A549 (cell line): Measurements from ENCODE around the gene TJP3.

Experiments
- CTCF ChIP-seq: fragments of >200 bp; sonication (Bioruptor Twin); formaldehyde crosslinking; IDR thresholded peaks from 3 replicates; pipeline ENCODE4 v1.5.1; 2016
- EP300 ChIP-seq, 2 experiments: fragments of >200 bp; sonication (Bioruptor Twin); formaldehyde crosslinking; IDR thresholded peaks; 2 replicates in 1 of 2; 3 replicates in 1 of 2; pipeline ENCODE4 v1.6.1; 2016 to 2017
- HDAC2 ChIP-seq: fragments of 200-600 bp; sonication (generic); IDR thresholded peaks from 2 replicates; pipeline ENCODE4 v1.6.1; 2016
- NR3C1 ChIP-seq: fragments of >200 bp; sonication (Bioruptor Twin); formaldehyde crosslinking; IDR thresholded peaks from 3 replicates; pipeline ENCODE4 v1.6.1; 2017
- POLR2A ChIP-seq: IDR thresholded peaks from 2 replicates; pipeline ENCODE4 v1.6.1; 2012; ENCODE audit warnings: mild to moderate bottlenecking, low read length
- RAD21 ChIP-seq, 2 experiments: fragments of >200 bp in 1 of 2; sonication (Bioruptor Twin) in 1 of 2; formaldehyde crosslinking in 1 of 2; IDR thresholded peaks in 1 of 2; conservative IDR thresholded peaks in 1 of 2; 2 replicates in 1 of 2; 3 replicates in 1 of 2; pipeline ENCODE4 v1.6.1; 2012 to 2018; ENCODE audit warnings: inconsistent platforms in 1 of 2
- RCOR1 ChIP-seq: fragments of 150-350 bp; IDR thresholded peaks from 2 replicates; pipeline ENCODE4 v1.6.1; 2014; ENCODE audit warnings: antibody characterized with exemption, low read length, low read depth

- TF ChIP-seq RAD21 (conservative IDR thresholded peaks at IDR 0.05 in 1 of 2, IDR thresholded peaks at IDR 0.05 in 1 of 2), result no peak
- TF ChIP-seq NR3C1, result no peak
- TF ChIP-seq CTCF, result no peak
- TF ChIP-seq EP300 (IDR thresholded peaks at IDR 0.05), result no peak
- TF ChIP-seq RCOR1, result no peak
- TF ChIP-seq POLR2A, result no peak
- no peak for TF ChIP-seq HDAC2
These were observed 15.7 kb downstream of the TJP3 start for GRCh38 chr19:3723883-3724282.
